GM21717 (cell line): ENCODE results near the gene GCM1.

Experiments
- ATAC-seq: cut with Tn5 transposase; IDR thresholded peaks from one replicate; pipeline ENCODE4 v1.9.1; 2021; ENCODE audit warnings: mild to moderate bottlenecking, moderate library complexity; ENCODE audit not compliant: unreplicated experiment

Gene GCM1

GRCh38 chr6:53111865-53112264, 36.8 kb downstream of the GCM1 start:
- ATAC-seq = no peak

- no peak for ATAC-seq
Observed at GRCh38 chr6:53109612-53110011, 39.0 kb downstream of the GCM1 start.

DNA sequence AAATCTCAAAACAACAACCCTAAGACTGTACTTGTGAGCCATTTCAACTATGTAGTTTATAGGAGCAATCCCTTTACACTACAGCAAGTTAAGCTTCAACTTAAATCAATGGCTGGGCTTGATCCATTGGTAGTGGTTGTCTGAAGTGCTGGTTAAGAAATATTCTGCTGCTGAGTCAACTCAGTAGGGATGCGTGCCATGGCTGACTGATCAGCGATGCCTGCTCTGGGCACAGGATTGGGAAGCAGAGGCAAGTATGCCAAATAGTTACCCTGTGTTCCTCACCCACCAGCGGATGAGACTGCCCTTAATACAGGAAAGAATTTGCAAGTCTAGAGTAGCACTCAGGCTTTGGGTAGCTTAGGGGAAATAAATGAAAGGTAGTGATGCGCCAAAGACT, 41.5 kb downstream of the GCM1 start:
- ATAC-seq = no peak

DNA sequence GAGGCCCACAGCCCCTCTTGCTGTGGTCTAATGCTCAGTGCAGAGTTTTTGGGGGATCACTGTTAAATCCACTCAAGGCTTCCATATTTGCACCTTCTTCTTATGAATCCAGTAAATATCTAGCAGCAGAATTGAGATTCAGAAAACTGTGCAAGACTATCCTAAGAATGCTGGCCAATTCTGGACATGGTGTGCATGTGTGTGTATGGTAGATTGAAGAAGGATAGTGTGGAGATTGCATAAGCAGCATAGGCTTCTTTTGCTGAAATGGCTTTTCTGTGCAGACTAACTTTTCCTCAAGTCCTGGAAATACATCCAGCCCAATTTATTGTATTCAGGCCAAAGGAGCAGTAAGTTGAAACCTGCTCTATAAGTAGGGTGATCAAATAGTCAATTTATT, 43.7 kb downstream of the GCM1 start:
- no peak for ATAC-seq

DNA sequence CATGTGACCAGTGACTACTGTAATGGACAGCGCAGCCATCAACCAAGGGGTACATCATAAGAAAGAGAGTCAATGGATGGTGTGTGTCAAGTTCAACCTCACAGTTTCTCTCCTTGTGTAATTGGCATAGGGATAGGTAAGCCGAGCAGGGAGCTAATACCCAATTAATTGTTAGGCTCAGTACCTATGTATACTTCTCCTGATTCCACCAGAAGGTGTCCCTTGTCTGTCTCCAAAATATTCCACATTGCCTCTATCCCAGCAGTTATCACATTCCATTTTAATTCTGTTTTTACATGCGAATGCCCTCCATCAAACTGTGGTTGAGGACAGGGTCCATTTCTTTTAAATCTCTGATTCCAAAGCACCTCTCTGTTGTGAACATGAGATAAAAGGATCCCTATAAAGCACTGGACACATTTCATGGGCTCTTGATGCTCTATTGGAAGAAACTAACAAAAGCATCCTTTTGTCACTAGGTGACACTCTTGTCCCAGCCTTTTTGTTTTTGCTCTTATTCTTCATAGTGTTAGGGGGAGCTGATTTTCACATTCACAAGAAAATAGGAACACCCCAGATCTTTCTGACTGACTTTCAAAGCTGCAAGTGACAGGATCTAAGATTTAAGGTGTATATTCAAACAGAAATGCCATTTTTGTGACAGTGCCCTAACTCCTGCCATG, 44.5 kb downstream of the GCM1 start:
- ATAC-seq = no peak

GRCh38 chr6:53101006-53101405, 47.6 kb downstream of the GCM1 start:
- ATAC-seq = no peak

GRCh38 chr6:53100561-53100960, 48.1 kb downstream of the GCM1 start:
- ATAC-seq = no peak

- no peak for ATAC-seq
Observed at GRCh38 chr6:53095716-53096115, 52.9 kb downstream of the GCM1 start.

- ATAC-seq = no peak
Observed at GRCh38 chr6:53095270-53095669, 53.4 kb downstream of the GCM1 start.

DNA sequence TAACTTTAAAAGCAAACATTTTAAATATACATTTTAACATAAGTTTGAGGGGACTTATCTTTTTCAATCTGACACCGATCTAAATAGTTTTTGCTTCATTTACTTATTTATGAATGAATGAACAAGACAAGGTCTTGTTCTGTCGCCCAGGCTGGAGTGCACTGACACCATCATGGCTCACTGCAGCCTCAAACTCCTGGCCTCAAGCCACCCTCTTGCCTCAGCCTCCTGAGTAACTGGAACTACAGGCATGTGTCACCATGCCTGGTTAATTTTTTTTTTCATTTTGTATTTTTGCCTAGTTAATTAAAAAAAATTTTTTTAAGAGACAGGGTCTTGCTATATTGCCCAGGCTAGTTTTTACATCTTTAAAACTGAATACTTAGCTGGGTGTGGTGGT, 58.1 kb downstream of the GCM1 start:
- no peak for ATAC-seq

GRCh38 chr6:53089948-53090347, 58.7 kb downstream of the GCM1 start:
- ATAC-seq = no peak

GRCh38 chr6:53086302-53086701, 62.3 kb downstream of the GCM1 start:
- no peak for ATAC-seq

- no peak for ATAC-seq
Observed at GRCh38 chr6:53080813-53081212, 67.8 kb downstream of the GCM1 start.
